Measurements from ENCODE around the gene TMEM158. TPM values are rescaled to one million over a fixed set of nuclear protein-coding genes. Genes with fewer than 3 reads are reported as not detected.

TMEM158 gene
- total and polyA plus RNA-seq, 4 donors = 0.07 to 3.7 (median 0.08) TPM; not detected in 1

DNA sequence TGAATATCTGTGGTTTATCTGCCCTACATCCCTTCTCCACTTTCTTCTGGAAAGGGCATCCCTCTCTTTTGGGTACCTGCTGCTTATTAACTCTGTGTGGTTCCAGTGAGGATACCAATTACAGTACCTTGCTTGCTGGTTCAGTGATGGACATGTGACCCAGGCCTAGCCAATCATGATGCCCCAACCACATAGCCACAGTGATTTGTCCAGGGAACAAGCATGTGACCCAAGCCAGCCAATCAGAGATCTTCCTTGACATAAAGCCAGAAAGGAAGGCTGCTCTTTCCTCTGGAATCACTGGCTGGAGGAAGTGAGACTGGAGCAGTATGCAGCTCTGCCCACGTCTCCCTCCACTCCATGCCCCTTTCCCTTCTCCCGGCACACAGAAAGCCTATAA, 10.9 kb upstream of the TMEM158 start:
- 97% methylated on average over 2 of the region's 2 CpGs for WGBS

DNA sequence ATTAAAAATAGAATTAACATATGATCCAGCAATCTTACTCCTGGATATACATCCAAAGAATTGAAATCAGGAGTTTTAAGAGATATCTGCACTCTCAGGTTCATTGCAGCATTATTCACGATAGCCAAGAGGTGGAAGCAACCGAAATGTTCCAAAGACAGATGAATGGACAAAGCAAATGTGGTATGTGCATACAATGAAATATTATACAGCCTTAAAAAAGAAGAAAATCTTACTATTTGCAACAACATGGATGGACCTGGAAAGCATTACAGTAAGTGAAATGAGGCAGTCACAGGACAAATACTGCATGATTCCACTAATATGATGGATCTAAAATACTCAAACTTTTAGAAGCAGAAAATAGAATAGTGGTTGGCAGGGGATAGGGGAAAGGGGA, 9.3 kb upstream of the TMEM158 start:
- Histone ChIP-seq H3K4me3 (ENCODE audit: low read depth in 1 of 3, low read length in 3 of 3) (no peak overlapping the region), H3K36me3 (ENCODE audit: control insufficient read depth in 4 of 4, insufficient read depth in 3 of 4, low read depth in 1 of 4, low read length in 3 of 4) (no peaks in the 10 kb centered on the region), H3K9ac (ENCODE audit: low read depth in 1 of 2, low read length in 2 of 2) (no peak overlapping the region), H3K4me1 (ENCODE audit: control insufficient read depth in 4 of 4, insufficient read depth in 4 of 4, low read length in 3 of 4) (no peaks in the 10 kb centered on the region), H3K9me3 (ENCODE audit: control insufficient read depth in 4 of 4, low read length in 3 of 4) (no peaks in the 10 kb centered on the region), H3K27me3 (ENCODE audit: control insufficient read depth in 4 of 4, insufficient read depth in 4 of 4, low read length in 3 of 4) (peaks cover 0 to 3% (median 0%) of the 10 kb centered on the region in 4 donors), H3K27ac (ENCODE audit: low read depth in 1 of 2, low read length in 2 of 2) (no peak overlapping the region)
- no peak for TF ChIP-seq SP1 (IDR thresholded peaks at IDR 0.05)
- TF ChIP-seq RXRA (IDR thresholded peaks at IDR 0.05) = no peak
- TF ChIP-seq HNF4A (conservative IDR thresholded peaks at IDR 0.05) = no peak
- no peak for TF ChIP-seq TAF1 (conservative IDR thresholded peaks at IDR 0.05)
- TF ChIP-seq HNF4G (IDR thresholded peaks at IDR 0.05) = no peak
- TF ChIP-seq, protein P1, sequence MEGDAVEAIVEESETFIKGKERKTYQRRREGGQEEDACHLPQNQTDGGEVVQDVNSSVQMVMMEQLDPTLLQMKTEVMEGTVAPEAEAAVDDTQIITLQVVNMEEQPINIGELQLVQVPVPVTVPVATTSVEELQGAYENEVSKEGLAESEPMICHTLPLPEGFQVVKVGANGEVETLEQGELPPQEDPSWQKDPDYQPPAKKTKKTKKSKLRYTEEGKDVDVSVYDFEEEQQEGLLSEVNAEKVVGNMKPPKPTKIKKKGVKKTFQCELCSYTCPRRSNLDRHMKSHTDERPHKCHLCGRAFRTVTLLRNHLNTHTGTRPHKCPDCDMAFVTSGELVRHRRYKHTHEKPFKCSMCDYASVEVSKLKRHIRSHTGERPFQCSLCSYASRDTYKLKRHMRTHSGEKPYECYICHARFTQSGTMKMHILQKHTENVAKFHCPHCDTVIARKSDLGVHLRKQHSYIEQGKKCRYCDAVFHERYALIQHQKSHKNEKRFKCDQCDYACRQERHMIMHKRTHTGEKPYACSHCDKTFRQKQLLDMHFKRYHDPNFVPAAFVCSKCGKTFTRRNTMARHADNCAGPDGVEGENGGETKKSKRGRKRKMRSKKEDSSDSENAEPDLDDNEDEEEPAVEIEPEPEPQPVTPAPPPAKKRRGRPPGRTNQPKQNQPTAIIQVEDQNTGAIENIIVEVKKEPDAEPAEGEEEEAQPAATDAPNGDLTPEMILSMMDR (IDR thresholded peaks at IDR 0.05; ENCODE audit: low read depth, low read length, missing input control) = no peak
- TF ChIP-seq, protein P2, sequence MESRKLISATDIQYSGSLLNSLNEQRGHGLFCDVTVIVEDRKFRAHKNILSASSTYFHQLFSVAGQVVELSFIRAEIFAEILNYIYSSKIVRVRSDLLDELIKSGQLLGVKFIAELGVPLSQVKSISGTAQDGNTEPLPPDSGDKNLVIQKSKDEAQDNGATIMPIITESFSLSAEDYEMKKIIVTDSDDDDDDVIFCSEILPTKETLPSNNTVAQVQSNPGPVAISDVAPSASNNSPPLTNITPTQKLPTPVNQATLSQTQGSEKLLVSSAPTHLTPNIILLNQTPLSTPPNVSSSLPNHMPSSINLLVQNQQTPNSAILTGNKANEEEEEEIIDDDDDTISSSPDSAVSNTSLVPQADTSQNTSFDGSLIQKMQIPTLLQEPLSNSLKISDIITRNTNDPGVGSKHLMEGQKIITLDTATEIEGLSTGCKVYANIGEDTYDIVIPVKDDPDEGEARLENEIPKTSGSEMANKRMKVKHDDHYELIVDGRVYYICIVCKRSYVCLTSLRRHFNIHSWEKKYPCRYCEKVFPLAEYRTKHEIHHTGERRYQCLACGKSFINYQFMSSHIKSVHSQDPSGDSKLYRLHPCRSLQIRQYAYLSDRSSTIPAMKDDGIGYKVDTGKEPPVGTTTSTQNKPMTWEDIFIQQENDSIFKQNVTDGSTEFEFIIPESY (IDR thresholded peaks at IDR 0.05) = no peak
- no peak for TF ChIP-seq GABPA (IDR thresholded peaks at IDR 0.05 in 1 of 2, conservative IDR thresholded peaks at IDR 0.05 in 1 of 2)
- TF ChIP-seq FOXA1 (IDR thresholded peaks at IDR 0.05) = no peak
- DNase-seq (ENCODE audit: low spot score) = no peak
- WGBS = 96% methylated on average over 2 of the region's 2 CpGs

More for the DNA sequence above, 10.9 kb upstream of the TMEM158 start:
- no peaks in the 10 kb centered on the region for H3K9me3 ChIP-seq (ENCODE audit: control insufficient read depth in 4 of 4, low read length in 3 of 4)
- TF ChIP-seq NR2F2 (IDR thresholded peaks at IDR 0.05) (no peak), HNF4A (conservative IDR thresholded peaks at IDR 0.05) (no peak), SP1 (IDR thresholded peaks at IDR 0.05) (no peak), JUND (IDR thresholded peaks at IDR 0.05) (no peak), YY1 (IDR thresholded peaks at IDR 0.05) (no peak), FOXA2 (IDR thresholded peaks at IDR 0.05) (no peak), EGR1 (IDR thresholded peaks at IDR 0.05; ENCODE audit: low read depth in 2 of 2) (no peak), HNF4G (IDR thresholded peaks at IDR 0.05) (no peak), RXRA (IDR thresholded peaks at IDR 0.05) (no peak), RAD21 (IDR thresholded peaks at IDR 0.05) (no peak)
- TF ChIP-seq, protein P2 (IDR thresholded peaks at IDR 0.05) = no peak
- TF ChIP-seq, protein P1 (IDR thresholded peaks at IDR 0.05; ENCODE audit: low read depth, low read length, missing input control) = no peak
- TF ChIP-seq, protein P3, sequence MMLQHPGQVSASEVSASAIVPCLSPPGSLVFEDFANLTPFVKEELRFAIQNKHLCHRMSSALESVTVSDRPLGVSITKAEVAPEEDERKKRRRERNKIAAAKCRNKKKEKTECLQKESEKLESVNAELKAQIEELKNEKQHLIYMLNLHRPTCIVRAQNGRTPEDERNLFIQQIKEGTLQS (IDR thresholded peaks at IDR 0.05) = no peak
- TF ChIP-seq, protein P4, sequence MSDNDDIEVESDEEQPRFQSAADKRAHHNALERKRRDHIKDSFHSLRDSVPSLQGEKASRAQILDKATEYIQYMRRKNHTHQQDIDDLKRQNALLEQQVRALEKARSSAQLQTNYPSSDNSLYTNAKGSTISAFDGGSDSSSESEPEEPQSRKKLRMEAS (IDR thresholded peaks at IDR 0.05) = no peak
- no peaks in the 10 kb centered on the region for H3K4me1 ChIP-seq (ENCODE audit: control insufficient read depth in 4 of 4, insufficient read depth in 4 of 4, low read length in 3 of 4)
- H3K36me3 ChIP-seq (ENCODE audit: control insufficient read depth in 4 of 4, insufficient read depth in 3 of 4, low read depth in 1 of 4, low read length in 3 of 4) = no peaks in the 10 kb centered on the region
- no peak for DNase-seq (ENCODE audit: low spot score)
- no peak overlapping the region for H3K9ac ChIP-seq (ENCODE audit: low read depth in 1 of 2, low read length in 2 of 2)
- H3K27ac ChIP-seq (ENCODE audit: low read depth in 1 of 2, low read length in 2 of 2) = no peak overlapping the region
- no peak overlapping the region for H3K4me3 ChIP-seq (ENCODE audit: low read depth in 1 of 3, low read length in 3 of 3)
- peaks cover 0 to 3% (median 0%) of the 10 kb centered on the region in 4 donors for H3K27me3 ChIP-seq (ENCODE audit: control insufficient read depth in 4 of 4, insufficient read depth in 4 of 4, low read length in 3 of 4)
